ENCODE measurements around the gene BCKDK. TPM values are rescaled to one million over a fixed set of nuclear protein-coding genes. Genes with fewer than 3 reads are reported as not detected.

BCKDK gene
- total and polyA plus RNA-seq, 2 donors (not counting 3 experiments of a cell fraction or from before 2014, with no cell fraction given), result 57.8 to 78.3 TPM

DNA sequence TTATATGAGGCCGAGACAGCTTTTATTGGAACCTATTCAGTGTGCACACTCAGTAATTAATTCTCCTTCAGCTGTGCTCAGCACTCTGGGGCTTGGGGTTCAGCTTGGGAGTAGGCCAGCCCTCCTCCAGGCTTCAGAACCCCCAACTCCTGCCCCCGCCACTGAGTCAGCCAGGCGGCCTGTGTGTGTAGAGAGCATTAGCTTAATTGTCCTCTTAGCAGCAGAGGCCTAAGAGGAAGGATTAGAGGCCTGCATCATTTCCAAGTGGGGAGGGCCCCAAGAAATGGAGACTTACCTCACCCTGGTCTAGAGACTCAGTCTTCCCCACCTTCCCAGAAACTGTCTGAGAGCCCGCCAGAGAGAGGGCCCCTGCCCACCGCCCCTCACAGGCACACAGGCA lies 20.2 kb upstream of the BCKDK start:
- Histone ChIP-seq H3K9ac (replicated peaks; ENCODE audit: extremely low read depth, insufficient read depth, low read length) (no peak overlapping the region), H3K4me2 (ENCODE audit: insufficient read depth, low read length) (no peak overlapping the region), H2AFZ (ENCODE audit: low read depth, low read length) (no peak overlapping the region), H4K20me1 (replicated peaks; ENCODE audit: control insufficient read depth, extremely low read depth, insufficient read depth, low read length) (no peaks in the 10 kb centered on the region), H3K9me1 (replicated peaks; ENCODE audit: control insufficient read depth, extremely low read depth, insufficient read depth, low read length) (no peaks in the 10 kb centered on the region), H3K27me3 (ENCODE audit: control insufficient read depth in 2 of 2, insufficient read depth in 2 of 2, low read length in 2 of 2) (no peaks in the 10 kb centered on the region), H3K79me2 (ENCODE audit: control insufficient read depth, insufficient read depth, low read length) (peaks cover 4% of the 10 kb centered on the region), H3K9me3 (replicated peaks; ENCODE audit: control insufficient read depth, insufficient read depth, low read length) (no peaks in the 10 kb centered on the region), H3K27ac (ENCODE audit: insufficient read depth, low read depth, low read length) (no peak overlapping the region), H3K4me1 (ENCODE audit: control insufficient read depth, extremely low read depth, insufficient read depth, low read length) (no peaks in the 10 kb centered on the region), H3K36me3 (ENCODE audit: control insufficient read depth in 2 of 2, extremely low read depth in 1 of 2, insufficient read depth in 2 of 2, low read length in 2 of 2) (peaks cover 2 to 12% of the 10 kb centered on the region in 2 experiments), H3K4me3 (replicated peaks in 1 of 3; ENCODE audit: insufficient read depth in 1 of 3, low read depth in 1 of 3, low read length in 3 of 3) (no peak overlapping the region)
- no peak for DNase-seq (ENCODE audit: low read depth, low spot score)
- dilution Hi-C loops (cut with MboI; ENCODE audit: extremely low pct_ligation_motif_present, low sequenced_read_pairs), result no loop called here
- POLR2A ChIA-PET, result interaction anchor here (0.6 kb wide), 1 partner anchor 92 kb away, joined by 3 read pairs; no protein-coding TSS in a partner anchor
- intact Hi-C loops (cut with micrococcal nuclease), result no loop called here
- BruUV-seq (replicated peaks), result no TSS peak
- FAIRE-seq, result no peak
- CTCF ChIA-PET, result interaction anchor here (0.8 kb wide), 1 partner anchor 103 kb away, joined by 4 read pairs; the partner anchor contains the start of gene HSD3B7
- no peak for TF ChIP-seq FOS (IDR thresholded peaks at IDR 0.05; ENCODE audit: borderline replicate concordance, insufficient read depth, low read length)
- no peak for TF ChIP-seq POLR2AphosphoS5 (IDR thresholded peaks at IDR 0.05; ENCODE audit: insufficient read depth, low read depth, low read length)
- no peak for TF ChIP-seq CTCF (IDR thresholded peaks at IDR 0.05; ENCODE audit: extremely low read depth in 1 of 2, insufficient read depth in 1 of 2, low read depth in 1 of 2, low read length in 2 of 2)
- no peak for TF ChIP-seq POLR2A (IDR thresholded peaks at IDR 0.05; ENCODE audit: low read depth, low read length)
- TF ChIP-seq EZH2 (IDR thresholded peaks at IDR 0.05; ENCODE audit: borderline replicate concordance, low read depth, low read length, severe bottlenecking), result no peak

All from endothelial cell of umbilical vein (primary cell).